GM13976 (cell line): Measurements from ENCODE around the gene RABEP2.

ENCODE experiments used
- DNase-seq: peaks from one replicate; pipeline ENCODE4 v3.0.0; 2012; ENCODE audit warnings: low spot score
- CTCF ChIP-seq: IDR thresholded peaks from 2 replicates; pipeline ENCODE4 v1.5.1; 2012; ENCODE audit warnings: borderline replicate concordance, mild to moderate bottlenecking; ENCODE audit not compliant: insufficient read depth; ENCODE audit errors: extremely low read depth, missing control alignments, control extremely low read depth
- in situ Hi-C: fragments of 300-500 bp; cut with MboI; formaldehyde crosslinking; loops from one replicate; pipeline ENCODE4 v1.12.0; 2022; ENCODE audit warnings: low sequenced_read_pairs, mixed read lengths, inconsistent platforms; ENCODE audit not compliant: unreplicated experiment

Gene RABEP2

GRCh38 chr16:28938721-28939120 is 13.7 kb upstream of the RABEP2 start:
- no peak for TF ChIP-seq CTCF
- DNase-seq: no peak
- in situ Hi-C loops: no loop called here

GRCh38 chr16:28937222-28937876 is 12.3 kb upstream of the RABEP2 start:
- TF ChIP-seq CTCF: no peak
- in situ Hi-C loops: no loop called here
- DNase-seq: no peak

GRCh38 chr16:28936784-28937155 is 11.7 kb upstream of the RABEP2 start:
- in situ Hi-C loops: no loop called here
- DNase-seq: no peak
- TF ChIP-seq CTCF: no peak

- peak; percentile 96 for DNase-seq
- no peak for TF ChIP-seq CTCF
- in situ Hi-C loops: no loop called here
Measured at GRCh38 chr16:28935924-28936783, 11.1 kb upstream of the RABEP2 start.

GRCh38 chr16:28935346-28935745 is 10.3 kb upstream of the RABEP2 start:
- in situ Hi-C loops: no loop called here
- no peak for DNase-seq
- TF ChIP-seq CTCF: no peak

- no peak for TF ChIP-seq CTCF
- in situ Hi-C loops: no loop called here
Measured at GRCh38 chr16:28933171-28933570, 8.1 kb upstream of the RABEP2 start.

More at GRCh38 chr16:28933171-28933570, 8.1 kb upstream of the RABEP2 start:
- DNase-seq: no peak
